Type B pancreatic cell (in vitro differentiated cells): ENCODE data around the gene MDFIC. TPM values are rescaled to one million over a fixed set of nuclear protein-coding genes. Genes with fewer than 3 reads are reported as not detected.
"Not testable (repeated sequence)": the region's sequence is repeated elsewhere in the genome, so short reads cannot be mapped to it uniquely, and the experiment has no call there.

Experiments
- DNase-seq: peaks from one replicate; pipeline ENCODE4 v3.0.0; 2021; ENCODE audit warnings: mixed read lengths; ENCODE audit not compliant: unreplicated experiment; ENCODE audit errors: extremely low spot score
- H3K27ac Mint-ChIP-seq: 2 replicates; pipeline ENCODE4 v1.8.0; 2021; ENCODE audit warnings: mild to moderate bottlenecking, mixed read lengths
- H3K27me3 Mint-ChIP-seq: 2 replicates; pipeline ENCODE4 v1.8.0; 2021; ENCODE audit warnings: mixed read lengths
- H3K36me3 Mint-ChIP-seq: 2 replicates; pipeline ENCODE4 v1.8.0; 2021; ENCODE audit warnings: mixed read lengths
- H3K4me1 Mint-ChIP-seq: one replicate; pipeline ENCODE4 v1.8.0; 2021; ENCODE audit warnings: mixed read lengths; ENCODE audit not compliant: unreplicated experiment
- H3K4me3 Mint-ChIP-seq: 2 replicates; pipeline ENCODE4 v1.8.0; 2021; ENCODE audit warnings: mild to moderate bottlenecking, mixed read lengths
- H3K9me3 Mint-ChIP-seq: 2 replicates; pipeline ENCODE4 v1.8.0; 2021; ENCODE audit warnings: mixed read lengths
- CTCF ChIP-seq: fragments of 200-600 bp; sonication (generic); conservative IDR thresholded peaks from 2 replicates; pipeline ENCODE4 v1.5.0; 2021; ENCODE audit warnings: antibody characterized with exemption, mild to moderate bottlenecking
- total RNA-seq: library from RNA; stranded (reverse); gene quantifications from 2 replicates; pipeline ENCODE4 v1.2.1, GENCODE V29; 2021; ENCODE audit warnings: low replicate concordance

MDFIC gene
- total RNA-seq, 1 donor from 2014 or later = 20.2 TPM

GRCh38 chr7:114886241-114886640 lies 35.7 kb upstream of the MDFIC start:
- H3K4me3 Mint-ChIP-seq = no peak overlapping the region
- no peaks in the 10 kb centered on the region for H3K27me3 Mint-ChIP-seq
- H3K4me1 Mint-ChIP-seq = no peaks in the 10 kb centered on the region
- no peaks in the 10 kb centered on the region for H3K36me3 Mint-ChIP-seq
- TF ChIP-seq CTCF = no peak
- H3K9me3 Mint-ChIP-seq = peaks cover 4% of the 10 kb centered on the region
- no peak overlapping the region for H3K27ac Mint-ChIP-seq
- no peak for DNase-seq

- not testable (repeated sequence) for H3K4me1 Mint-ChIP-seq, H3K4me3 Mint-ChIP-seq, H3K36me3 Mint-ChIP-seq, DNase-seq, H3K27me3 Mint-ChIP-seq, H3K27ac Mint-ChIP-seq
- peaks cover 10% of the 10 kb centered on the region for H3K9me3 Mint-ChIP-seq
Observed at GRCh38 chr7:114889116-114889515, 32.8 kb upstream of the MDFIC start.

- H3K9me3 Mint-ChIP-seq = peaks cover 10% of the 10 kb centered on the region
- no peaks in the 10 kb centered on the region for H3K4me1 Mint-ChIP-seq
- H3K4me3 Mint-ChIP-seq = no peak overlapping the region
- no peaks in the 10 kb centered on the region for H3K27me3 Mint-ChIP-seq
- H3K36me3 Mint-ChIP-seq = no peaks in the 10 kb centered on the region
- no peak for DNase-seq
- H3K27ac Mint-ChIP-seq = no peak overlapping the region
- TF ChIP-seq CTCF = no peak
Observed at GRCh38 chr7:114889646-114890285, 32.1 kb upstream of the MDFIC start.

- Mint-ChIP-seq H3K36me3 (peaks cover 1% of the 10 kb centered on the region), H3K9me3 (peaks cover 10% of the 10 kb centered on the region), H3K27ac (no peak overlapping the region), H3K27me3 (no peaks in the 10 kb centered on the region), H3K4me1 (no peaks in the 10 kb centered on the region), H3K4me3 (no peak overlapping the region)
- no peak for DNase-seq
- no peak for TF ChIP-seq CTCF
Observed at GRCh38 chr7:114890561-114890960, 31.3 kb upstream of the MDFIC start.

- H3K27ac Mint-ChIP-seq = peak overlapping the region; percentile 86
- peak overlapping the region; percentile 85 for H3K4me3 Mint-ChIP-seq
- peaks cover 4% of the 10 kb centered on the region for H3K4me1 Mint-ChIP-seq
- H3K27me3 Mint-ChIP-seq = no peaks in the 10 kb centered on the region
- no peak for TF ChIP-seq CTCF
- H3K36me3 Mint-ChIP-seq = peaks cover 6% of the 10 kb centered on the region
- DNase-seq = no peak
- H3K9me3 Mint-ChIP-seq = no peaks in the 10 kb centered on the region
Observed at GRCh38 chr7:114900127-114900526, 21.8 kb upstream of the MDFIC start.

- Mint-ChIP-seq H3K27ac (peak overlapping the region; percentile 88), H3K4me1 (peaks cover 4% of the 10 kb centered on the region), H3K36me3 (no peaks in the 10 kb centered on the region), H3K4me3 (peak overlapping the region; percentile 79), H3K27me3 (no peaks in the 10 kb centered on the region), H3K9me3 (no peaks in the 10 kb centered on the region)
- DNase-seq = no peak
- TF ChIP-seq CTCF = no peak
Observed at GRCh38 chr7:114901771-114902170, 20.1 kb upstream of the MDFIC start.
